NOMO-1 (cell line): ENCODE results near the gene BCAP31.
"Not testable (repeated sequence)": the region's sequence is repeated elsewhere in the genome, so short reads cannot be mapped to it uniquely, and the experiment has no call there.

Source experiments
- DNase-seq, 2 experiments: peaks; one replicate each; lab custom pipeline; 2025; ENCODE audit not compliant: unreplicated experiment in 2 of 2; lab: John Stamatoyannopoulos, UW

Gene BCAP31

DNA sequence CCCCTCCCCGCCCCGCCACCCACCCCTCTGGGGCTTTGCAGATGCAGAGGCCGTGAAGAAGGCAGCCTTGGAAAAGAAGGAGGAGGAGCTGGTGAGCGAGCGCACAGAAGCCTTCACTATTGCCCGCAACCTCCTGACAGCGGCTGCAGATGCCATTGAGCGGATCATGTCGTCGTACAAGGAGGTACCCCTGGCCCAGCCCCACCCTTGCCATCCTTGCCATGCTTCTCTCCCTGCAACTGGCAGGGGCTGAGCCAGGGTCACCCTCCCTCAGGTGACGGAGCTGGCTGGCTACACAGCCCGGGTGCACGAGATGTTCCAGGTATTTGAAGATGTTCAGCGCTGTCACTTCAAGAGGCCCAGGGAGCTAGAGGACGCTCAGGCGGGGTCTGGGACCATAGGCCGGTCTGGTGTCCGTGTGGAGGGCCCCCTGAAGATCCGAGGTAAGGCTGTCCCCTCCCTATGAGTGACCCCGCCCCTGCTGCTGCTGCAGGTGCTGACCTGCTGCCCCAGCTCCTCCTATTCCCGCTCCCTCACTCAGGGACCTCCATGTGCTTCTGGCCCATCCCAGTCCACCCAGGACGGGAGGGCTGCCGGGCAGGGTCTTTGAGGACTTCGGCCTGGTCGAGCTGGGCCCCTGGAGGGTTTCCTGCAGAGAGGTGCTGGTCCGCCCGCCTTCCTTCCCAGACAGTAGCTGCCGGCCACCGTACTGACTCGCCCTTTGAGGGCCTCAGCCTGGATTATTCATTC, 12.1 kb upstream of the BCAP31 start:
- DNase-seq, result no peak

DNA sequence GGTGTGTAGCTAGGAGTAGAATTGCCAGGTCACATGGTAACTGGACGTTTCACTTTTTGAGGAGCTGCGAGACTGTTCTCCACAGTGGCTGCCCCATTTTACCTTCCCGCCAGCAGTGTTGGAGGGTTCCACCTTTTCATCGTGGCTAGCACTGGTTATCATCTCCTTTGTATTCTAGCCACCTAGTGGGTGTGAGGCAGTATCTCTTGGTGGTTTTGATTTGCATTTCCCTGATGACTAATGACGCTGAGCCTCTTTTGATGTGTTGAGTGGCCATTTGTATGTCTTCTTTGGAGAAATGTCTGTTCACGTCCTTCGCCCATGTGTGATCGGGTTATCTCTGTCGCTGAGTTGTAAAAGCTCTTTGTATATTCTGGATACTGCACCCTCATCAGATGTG, 11.1 kb upstream of the BCAP31 start:
- DNase-seq, result no peak

DNA sequence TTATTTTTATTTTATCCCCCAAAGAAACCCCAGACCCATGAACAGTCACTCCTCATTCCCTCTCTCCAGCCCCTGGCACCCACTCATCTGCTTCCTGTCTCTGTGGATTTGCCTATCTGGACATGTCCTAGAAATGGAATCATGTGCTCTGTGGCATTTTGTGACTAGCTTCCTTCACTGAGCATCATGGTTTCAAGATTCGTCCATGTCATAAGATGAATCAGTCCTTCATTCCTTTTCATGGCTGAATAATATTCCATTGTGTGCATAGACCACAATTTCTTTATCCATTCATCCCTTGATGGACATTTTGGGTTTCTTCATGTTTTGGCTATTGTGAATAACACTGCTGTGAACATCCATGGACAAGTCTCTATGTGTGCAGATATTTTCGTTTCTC, 10.7 kb upstream of the BCAP31 start:
- DNase-seq, result no peak

DNA sequence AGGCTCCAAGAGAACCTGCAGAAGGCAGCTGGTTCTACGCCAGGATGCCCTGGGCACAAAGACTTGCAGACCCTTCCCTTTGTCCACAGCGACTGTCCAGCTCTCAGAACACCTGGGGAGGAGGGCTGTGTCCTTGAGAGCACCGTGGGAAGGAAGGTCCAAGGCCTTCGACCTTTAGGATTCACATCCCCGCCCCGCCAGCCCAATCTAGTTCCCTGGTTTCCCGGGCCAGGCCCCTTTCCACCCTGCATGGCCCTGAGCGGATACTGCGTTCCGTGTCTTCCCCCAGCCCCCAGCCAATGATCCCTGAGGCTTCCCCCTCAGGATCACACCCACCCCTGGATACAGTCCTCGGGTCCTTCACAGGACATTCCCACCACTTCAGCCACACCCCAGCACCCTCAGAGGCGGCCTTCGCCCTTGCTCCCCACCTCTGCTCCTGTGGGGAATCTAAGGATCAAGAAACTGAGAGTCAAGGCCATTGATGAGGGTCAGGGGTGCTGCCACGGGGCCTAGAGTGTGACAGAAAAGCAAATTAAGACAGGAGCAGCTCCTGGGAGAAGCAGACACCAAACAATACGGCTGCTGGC, 9.6 kb upstream of the BCAP31 start:
- no peak for DNase-seq

DNA sequence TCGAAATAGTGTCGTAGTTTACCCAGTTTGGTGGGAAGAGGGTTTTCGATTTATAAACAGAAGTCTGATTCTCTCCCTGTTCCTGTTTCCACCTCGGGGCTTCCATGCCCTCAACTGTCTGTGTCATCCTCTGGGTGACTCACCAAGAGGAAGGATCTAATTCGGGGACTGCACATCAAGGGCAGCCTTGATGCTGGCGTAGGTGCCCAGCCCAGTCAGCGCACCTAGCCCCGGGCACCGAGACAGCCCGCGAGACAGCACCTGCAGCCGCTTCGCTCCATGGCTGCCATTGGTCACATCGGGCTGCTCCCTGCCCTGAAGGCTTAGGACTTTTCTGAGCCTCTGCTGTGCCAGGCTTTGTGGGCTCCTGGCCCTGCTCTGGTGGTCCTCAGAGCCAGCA, 8.2 kb upstream of the BCAP31 start:
- peak; percentile 27 to 49 for DNase-seq

DNA sequence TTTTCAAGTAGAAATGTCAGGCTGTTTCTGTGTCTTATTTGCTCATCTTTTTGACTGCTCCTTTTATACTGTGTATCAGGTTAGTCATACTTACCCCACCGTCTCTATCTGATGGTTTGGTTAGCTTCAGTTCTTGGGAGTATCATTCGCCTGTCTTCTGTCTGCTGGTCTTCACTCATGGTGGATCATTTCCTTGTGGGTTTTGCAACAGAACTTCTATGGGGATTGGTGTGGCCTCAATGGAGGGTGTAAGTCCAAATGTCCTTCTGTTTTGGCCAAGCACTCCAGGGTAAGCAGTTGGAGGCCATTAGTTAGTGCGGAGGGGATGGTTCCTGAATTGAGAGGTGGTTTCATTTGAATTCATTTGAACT, 7.6 kb upstream of the BCAP31 start:
- no peak for DNase-seq

DNA sequence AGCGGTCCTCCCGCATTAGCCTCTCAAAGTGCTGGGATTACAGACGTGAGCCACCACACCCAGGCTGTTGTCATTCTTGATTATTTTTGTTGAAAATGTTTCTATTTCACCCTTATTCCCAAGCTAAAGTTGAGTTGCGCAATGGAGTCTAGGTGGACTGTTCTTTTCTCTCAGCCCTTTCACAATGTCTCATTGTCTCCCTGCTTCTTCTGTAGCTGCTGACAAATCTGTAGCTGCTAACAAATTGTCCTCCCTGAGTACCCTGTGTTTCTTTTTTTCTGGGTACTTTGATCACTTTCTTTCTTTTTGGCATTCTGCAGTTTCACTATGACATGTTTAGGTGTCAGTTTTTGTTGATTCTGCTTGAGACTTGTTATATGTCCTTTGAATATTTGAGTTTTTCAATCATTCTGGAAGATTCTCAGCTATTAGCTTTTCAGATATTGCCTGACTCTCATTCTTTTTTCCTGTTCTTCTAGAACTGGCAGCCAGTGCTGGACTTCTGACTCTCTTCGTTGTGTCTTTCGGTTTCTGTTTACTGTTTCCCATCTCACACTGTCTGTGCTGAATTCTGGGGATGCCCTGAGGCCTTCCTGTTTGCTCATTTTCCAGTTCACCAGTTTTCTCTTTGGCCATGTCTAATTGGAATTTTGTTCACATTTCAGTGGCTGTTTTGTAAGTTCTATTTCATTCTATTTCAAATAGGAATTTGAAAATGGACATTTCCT, 7.1 kb upstream of the BCAP31 start:
- DNase-seq, result peak; percentile 3 to 6

DNA sequence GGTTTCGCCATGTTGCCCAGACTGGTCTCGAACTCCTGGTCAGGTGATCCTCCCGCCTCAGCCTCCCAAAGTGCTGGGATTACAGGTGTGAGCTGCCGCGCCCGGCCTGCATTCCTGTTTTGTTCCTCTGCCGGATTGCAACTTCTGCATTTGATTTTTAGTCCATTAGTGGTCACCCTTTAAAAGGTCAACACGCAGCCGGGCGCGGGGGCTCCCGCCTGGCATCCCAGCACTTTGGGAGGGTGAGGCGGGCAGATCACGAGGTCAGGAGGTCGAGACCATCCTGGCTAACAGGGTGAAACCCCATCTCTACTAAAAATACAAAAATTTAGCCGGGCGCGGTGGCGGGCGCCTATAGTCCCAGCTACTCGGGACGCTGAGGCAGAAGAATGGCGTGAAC, 5.9 kb upstream of the BCAP31 start:
- DNase-seq, result not testable (repeated sequence)

DNA sequence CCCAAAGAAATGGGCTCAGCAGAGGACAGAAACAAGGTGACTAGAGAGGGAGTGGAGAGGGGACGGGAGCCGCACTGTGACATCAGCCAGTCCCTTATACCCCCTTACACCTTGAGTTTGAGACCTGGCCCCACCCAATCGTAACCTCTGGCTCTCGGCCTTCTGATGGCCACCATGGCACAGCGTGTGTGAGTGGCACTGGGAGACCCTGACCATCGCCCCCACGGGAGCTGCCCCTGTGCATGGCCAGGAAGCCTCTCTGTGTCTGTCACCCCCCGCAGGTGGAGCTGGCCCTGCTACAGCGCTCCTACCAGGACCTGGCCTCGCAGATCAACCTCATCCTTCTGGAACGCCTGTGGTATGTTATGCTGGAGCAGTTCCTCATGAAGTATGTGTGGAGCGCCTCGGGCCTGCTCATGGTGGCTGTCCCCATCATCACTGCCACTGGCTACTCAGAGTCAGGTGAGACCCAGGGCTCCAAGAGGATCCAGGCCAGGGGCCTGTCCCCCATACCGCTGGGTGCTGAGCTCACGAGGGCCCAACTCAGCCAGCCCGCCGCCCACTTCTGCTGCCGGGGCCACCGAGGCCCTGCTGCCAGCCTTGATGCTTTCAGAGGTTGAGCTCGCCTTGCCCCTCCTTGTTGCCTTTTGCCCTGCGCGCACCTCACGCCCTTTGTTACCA, 4.9 kb upstream of the BCAP31 start:
- no peak for DNase-seq

DNA sequence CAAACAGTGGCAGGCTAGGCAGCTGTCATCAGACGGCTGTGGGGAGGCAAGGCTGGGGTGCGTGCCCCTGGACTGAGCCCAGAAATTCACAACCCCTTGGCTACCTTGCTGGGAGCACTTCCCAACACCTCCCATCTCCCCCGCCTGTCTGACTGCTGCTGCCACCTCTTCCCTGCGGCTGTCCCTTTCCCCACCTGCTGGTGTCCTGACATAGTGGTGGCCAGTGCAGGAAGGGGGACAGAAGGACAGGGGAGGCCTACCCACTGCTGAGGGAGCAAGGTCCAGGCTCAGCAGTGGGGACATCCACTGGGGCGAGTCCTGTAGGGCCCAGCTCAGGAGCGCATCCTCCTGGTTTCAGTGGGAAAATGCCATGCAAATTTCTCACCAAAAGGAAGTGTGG, 3.9 kb upstream of the BCAP31 start:
- no peak for DNase-seq

DNA sequence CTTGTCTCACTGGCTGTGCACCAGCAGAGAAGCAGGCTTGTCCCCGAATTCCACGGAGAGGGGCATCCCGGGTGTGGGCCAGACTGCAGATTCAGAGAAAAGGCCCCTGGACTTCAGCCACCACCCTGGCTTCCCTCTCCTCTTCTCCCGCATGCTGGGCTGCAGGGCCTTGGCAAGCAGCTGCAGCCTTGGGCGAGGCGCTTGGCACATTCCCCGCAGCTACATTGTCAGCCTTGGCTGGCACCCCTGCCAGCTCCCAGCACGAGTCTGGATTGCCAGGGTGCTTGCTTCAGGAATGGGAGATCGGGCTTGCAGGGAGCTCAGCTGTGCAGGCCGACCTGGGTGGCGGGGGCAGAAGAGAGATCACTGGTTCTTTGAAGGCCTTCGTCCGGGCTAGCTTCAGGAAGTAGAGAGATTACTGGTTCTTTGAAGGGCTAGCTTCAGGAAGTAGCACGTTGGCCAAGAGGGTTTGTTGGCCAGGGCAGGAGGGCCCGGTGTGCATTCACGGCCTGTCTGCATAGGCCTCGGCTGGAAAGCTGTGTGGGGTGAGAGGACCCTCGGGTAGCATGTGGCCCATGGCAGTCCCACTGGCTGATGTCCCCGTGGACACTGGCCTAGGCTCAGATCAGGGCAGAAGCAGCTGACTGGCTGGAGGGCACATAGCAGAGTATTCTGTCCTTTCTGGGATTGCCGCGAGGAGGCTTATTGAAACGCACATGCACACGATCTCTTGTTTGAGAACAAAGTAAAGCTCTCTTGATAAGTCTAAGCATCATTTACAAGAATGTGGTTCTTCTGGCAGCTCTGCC, 3.1 kb upstream of the BCAP31 start:
- peak; percentile 20 to 36 for DNase-seq

DNA sequence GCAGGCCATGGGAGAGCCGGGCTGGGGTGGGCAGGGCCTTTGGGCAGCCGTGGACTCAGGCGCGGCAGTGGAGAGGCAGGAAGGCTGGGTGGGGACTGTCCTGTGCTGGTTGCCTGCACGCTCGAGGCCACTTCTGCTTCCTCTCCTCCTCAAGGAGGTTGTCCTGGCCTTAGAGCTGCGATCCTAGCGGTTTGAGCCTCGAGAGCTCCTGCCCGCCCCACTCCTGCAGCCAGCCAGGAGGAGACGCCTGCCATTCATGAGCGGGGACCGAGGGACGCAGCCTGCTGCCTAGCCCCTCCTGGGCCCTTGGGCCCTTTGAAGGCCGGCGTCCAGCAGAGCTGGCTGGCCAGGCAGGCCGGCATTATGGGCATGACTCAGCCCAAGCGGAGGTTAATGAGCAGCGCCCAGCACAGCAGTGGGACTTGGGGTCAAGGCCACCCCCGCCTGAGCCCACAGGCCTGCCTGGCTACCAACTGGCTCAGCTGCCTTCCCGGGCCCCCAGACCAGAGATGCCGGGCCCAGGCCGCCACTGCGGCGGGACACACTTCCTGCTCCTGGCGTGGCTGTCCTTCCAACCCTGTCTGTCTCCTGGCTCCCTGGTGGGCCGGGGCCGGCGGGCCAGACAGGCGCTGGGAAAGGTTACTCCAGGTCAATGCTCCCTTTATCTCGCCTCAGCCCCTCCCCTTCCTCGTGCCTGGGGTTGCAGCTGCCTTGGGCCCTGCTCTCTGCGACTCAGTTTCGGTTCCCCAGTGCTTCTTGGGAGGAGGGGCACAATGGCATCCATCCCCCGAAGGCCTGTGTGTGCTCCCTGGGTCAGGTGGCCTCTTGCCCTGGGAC, 2.3 kb upstream of the BCAP31 start:
- peak; percentile 82 to 86 for DNase-seq

DNA sequence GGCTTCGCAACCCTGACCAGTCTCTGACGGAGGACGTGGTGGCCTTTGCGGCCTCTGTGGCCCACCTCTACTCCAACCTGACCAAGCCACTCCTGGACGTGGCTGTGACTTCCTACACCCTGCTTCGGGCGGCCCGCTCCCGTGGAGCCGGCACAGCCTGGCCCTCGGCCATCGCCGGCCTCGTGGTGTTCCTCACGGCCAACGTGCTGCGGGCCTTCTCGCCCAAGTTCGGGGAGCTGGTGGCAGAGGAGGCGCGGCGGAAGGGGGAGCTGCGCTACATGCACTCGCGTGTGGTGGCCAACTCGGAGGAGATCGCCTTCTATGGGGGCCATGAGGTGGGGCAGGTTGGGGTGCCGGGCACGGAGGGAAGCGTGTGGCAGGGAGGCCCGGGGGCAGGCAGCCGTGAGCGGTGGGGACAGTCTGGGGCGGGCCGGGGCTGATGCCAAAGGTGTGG, 1.7 kb upstream of the BCAP31 start:
- no peak for DNase-seq

DNA sequence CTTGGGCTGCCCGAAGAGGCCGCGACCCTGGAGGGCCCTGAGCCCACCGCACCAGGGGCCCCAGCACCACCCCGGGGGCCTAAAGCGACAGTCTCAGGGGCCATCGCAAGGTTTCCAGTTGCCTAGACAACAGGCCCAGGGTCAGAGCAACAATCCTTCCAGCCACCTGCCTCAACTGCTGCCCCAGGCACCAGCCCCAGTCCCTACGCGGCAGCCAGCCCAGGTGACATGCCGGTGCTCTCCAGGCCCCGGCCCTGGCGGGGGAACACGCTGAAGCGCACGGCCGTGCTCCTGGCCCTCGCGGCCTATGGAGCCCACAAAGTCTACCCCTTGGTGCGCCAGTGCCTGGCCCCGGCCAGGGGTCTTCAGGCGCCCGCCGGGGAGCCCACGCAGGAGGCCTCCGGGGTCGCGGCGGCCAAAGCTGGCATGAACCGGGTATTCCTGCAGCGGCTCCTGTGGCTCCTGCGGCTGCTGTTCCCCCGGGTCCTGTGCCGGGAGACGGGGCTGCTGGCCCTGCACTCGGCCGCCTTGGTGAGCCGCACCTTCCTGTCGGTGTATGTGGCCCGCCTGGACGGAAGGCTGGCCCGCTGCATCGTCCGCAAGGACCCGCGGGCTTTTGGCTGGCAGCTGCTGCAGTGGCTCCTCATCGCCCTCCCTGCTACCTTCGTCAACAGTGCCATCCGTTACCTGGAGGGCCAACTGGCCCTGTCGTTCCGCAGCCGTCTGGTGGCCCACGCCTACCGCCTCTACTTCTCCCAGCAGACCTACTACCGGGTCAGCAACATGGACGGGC, 1.0 kb upstream of the BCAP31 start:
- DNase-seq, result peak in 1 of 2 experiments; percentile 4

DNA sequence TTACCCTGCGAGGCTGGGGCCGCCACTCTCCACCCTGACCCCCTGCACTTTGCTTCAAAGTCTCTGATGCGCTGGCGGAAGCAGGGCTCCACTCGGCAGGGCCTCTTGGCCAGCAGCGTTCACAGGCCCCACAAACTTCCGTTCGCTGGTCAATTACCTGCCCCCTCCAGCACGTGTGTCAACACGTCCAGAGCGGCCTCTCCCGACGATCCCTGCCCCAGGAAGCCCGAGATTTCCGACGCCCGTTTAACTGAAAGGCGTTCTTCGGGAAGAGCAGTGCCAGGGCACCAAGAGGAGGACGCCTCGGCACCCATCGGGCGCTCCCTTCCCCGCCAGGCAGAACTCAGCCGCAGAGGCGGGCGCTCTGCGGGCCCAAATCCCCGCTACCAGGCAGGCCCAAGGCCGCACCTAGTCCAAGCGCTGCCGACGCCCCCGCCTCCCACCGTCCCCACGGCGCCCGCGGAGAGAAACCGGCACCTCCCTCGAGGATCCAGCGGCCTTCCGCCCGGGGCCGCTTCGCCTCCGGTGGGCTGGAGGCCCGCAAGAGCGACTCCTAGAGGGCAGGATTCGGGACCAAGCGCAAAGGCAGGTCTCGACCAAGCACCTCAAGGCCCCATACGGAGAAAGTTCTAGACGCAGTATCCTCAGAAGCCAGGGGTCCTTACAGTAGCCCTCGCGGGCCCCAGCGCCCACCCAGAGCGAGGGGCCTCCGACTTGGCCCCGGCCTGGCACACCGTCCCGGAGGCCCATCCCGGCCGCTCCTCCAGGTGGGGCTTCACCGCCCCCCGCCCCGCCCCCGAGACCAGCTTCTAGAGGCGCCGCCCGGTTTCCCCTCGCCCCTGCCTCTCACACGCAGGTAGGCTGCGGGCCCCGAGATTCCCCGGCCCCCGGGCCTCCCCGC, 586 bp downstream of the BCAP31 start:
- peak; percentile 16 to 19 for DNase-seq

DNA sequence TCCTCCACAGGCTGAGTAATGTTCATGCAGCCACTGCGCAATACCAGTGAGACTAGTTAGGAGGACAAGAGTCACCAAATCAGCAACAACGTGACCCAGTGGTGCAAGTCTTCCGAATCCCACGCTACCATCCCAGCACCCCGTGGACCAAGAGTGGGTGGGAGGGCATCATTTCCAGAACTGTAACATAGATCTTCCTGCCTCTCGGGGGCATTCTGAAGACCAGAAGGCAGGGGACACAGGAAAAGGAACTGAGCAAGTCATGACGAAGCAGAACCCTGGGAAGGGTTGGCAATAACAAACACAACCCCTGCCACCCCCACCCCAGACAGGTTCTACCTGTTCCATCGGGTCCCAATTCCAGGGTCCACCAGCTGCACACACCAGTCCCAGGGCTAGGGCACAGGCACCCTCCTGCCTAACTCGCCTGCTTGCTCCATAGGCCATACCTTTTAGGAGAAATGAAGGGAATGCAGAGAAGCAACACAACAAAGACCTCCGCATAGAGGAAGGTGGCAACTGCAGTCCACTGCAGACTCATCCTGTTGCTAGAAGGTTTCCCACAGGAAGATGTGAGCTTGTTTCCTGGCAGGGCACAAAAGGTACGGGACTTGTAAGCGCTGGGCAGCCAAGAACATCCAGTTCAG, 1.4 kb downstream of the BCAP31 start:
- DNase-seq, result peak in 1 of 2 experiments; percentile 20

DNA sequence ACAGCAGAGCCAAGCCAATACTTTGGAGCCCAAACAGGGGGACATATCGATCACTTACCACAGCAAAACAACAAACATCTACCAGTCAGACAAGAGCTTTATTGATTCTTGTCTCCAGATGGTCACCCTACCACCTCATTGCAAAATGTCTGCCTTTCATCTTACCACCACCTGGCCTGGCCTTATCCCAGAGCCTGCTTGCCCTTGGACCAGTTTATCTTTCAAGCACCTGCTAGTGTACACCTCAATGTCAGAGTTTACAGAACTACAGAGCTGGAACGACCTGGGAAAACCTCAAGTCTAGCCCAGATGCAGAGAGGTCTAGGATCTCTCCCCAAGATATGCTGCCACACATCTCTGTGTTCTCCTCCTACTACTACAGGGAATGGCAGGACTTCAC, 4.5 kb downstream of the BCAP31 start:
- DNase-seq, result no peak
